Liver (tissue), 9 donors: Measurements from ENCODE around the gene SALL3. TPM values are rescaled to one million over a fixed set of nuclear protein-coding genes. Genes with fewer than 3 reads are reported as not detected.
A peak's percentile ranks its signal among the peaks of the same experiment; 100 is the strongest.

Experiments
- DNase-seq: peaks from one replicate; pipeline ENCODE4 v3.0.0-alpha.2; 2017; ENCODE audit warnings: low spot score
- H3K27ac ChIP-seq, 2 donors: one replicate each; pipeline ENCODE4 v1.7.0; 2013; ENCODE audit warnings: inconsistent platforms in 2 of 2, low read length in 2 of 2, control low read depth in 1 of 2, low read depth in 1 of 2, mild to moderate bottlenecking in 1 of 2
- H3K27me3 ChIP-seq, 4 donors: one replicate each; pipeline versions ENCODE4 v1.6.1 to v1.7.0; 2013; ENCODE audit warnings: low read length in 3 of 4, inconsistent platforms in 1 of 4, mild to moderate bottlenecking in 1 of 4, moderate library complexity in 1 of 4; ENCODE audit not compliant: control insufficient read depth in 4 of 4, insufficient read depth in 4 of 4
- H3K36me3 ChIP-seq, 4 donors: one replicate each; pipeline versions ENCODE4 v1.6.1 to v1.7.0; 2013; ENCODE audit warnings: low read length in 3 of 4, mild to moderate bottlenecking in 3 of 4, low read depth in 1 of 4, moderate library complexity in 1 of 4; ENCODE audit not compliant: control insufficient read depth in 4 of 4, insufficient read depth in 3 of 4
- H3K4me1 ChIP-seq, 4 donors: one replicate each; pipeline versions ENCODE4 v1.6.1 to v1.7.0; 2013; ENCODE audit warnings: low read length in 3 of 4, mild to moderate bottlenecking in 3 of 4, moderate library complexity in 1 of 4; ENCODE audit not compliant: control insufficient read depth in 4 of 4, insufficient read depth in 4 of 4
- H3K4me3 ChIP-seq, 3 donors: one replicate each; pipeline versions ENCODE4 v1.6.1 to v1.7.0; 2013; ENCODE audit warnings: low read length in 3 of 3, control low read depth in 1 of 3, low read depth in 1 of 3, mild to moderate bottlenecking in 1 of 3
- H3K9ac ChIP-seq, 2 donors: one replicate each; pipeline ENCODE4 v1.7.0; 2013; ENCODE audit warnings: low read length in 2 of 2, mild to moderate bottlenecking in 2 of 2, moderate library complexity in 2 of 2, control low read depth in 1 of 2, low read depth in 1 of 2
- H3K9me3 ChIP-seq, 4 donors: one replicate each; pipeline versions ENCODE4 v1.6.1 to v1.7.0; 2013; ENCODE audit warnings: low read length in 3 of 4; ENCODE audit not compliant: control insufficient read depth in 4 of 4
- EGR1 ChIP-seq, 2 donors: IDR thresholded peaks; 2 replicates each; pipeline ENCODE4 v1.6.1; 2016 to 2018; ENCODE audit warnings: antibody characterized with exemption in 2 of 2, low read depth in 2 of 2
- FOXA1 ChIP-seq: IDR thresholded peaks from 2 replicates; pipeline ENCODE4 v1.6.1; 2016; ENCODE audit warnings: antibody characterized with exemption
- GABPA ChIP-seq, 2 donors: IDR thresholded peaks in 1 of 2; conservative IDR thresholded peaks in 1 of 2; 2 replicates each; pipeline ENCODE4 v1.6.1; 2016; ENCODE audit warnings: antibody characterized with exemption in 2 of 2, mild to moderate bottlenecking in 1 of 2, moderate library complexity in 1 of 2
- HNF4A ChIP-seq, 2 donors: conservative IDR thresholded peaks; 2 replicates each; pipeline ENCODE4 v1.6.1; 2016; ENCODE audit warnings: antibody characterized with exemption in 2 of 2, mild to moderate bottlenecking in 2 of 2
- HNF4G ChIP-seq: IDR thresholded peaks from 2 replicates; pipeline ENCODE4 v1.6.1; 2016; ENCODE audit warnings: antibody characterized with exemption
- RXRA ChIP-seq, 2 donors: IDR thresholded peaks; 2 replicates each; pipeline ENCODE4 v1.6.1; 2017 to 2018; ENCODE audit warnings: antibody characterized with exemption in 2 of 2, mild to moderate bottlenecking in 1 of 2
- SP1 ChIP-seq: IDR thresholded peaks from 2 replicates; pipeline ENCODE4 v1.6.1; 2018; ENCODE audit warnings: antibody characterized with exemption, mild to moderate bottlenecking
- TAF1 ChIP-seq: conservative IDR thresholded peaks from 2 replicates; pipeline ENCODE4 v1.6.1; 2016; ENCODE audit warnings: antibody characterized with exemption, mild to moderate bottlenecking
- WGBS: extraction: QIAGEN DNeasy Blood & Tissue Kit; methylation state at CpG from one replicate; pipeline ENCODE4 v1.1.7; 2013; 5-methylcytosine and 5-hydroxymethylcytosine counted together
- polyA plus RNA-seq, 2 donors: library from polyadenylated mRNA; stranded (reverse) in 1 of 2; unstranded in 1 of 2; fragments of 200-250 nt in 1 of 2; fragments of >200 nt in 1 of 2; fragmentation: Nextera tagmentation in 1 of 2; extraction: Ambion mirVana in 1 of 2; gene quantifications; one replicate each; pipeline versions ENCODE4 v1.2.1 to v1.2.3, GENCODE V29; 2013 to 2015
- total RNA-seq, 2 donors: library from RNA; depleted of rRNA; stranded (reverse); fragments of >200 nt; gene quantifications; one replicate each; pipeline ENCODE4 v1.2.3, GENCODE V29; 2014
- TF ChIP-seq, protein P1 (sequence below): IDR thresholded peaks from 2 replicates; pipeline ENCODE4 v1.6.1; 2016; ENCODE audit warnings: antibody characterized with exemption, mild to moderate bottlenecking
- TF ChIP-seq, protein P2 (sequence below): fragments of 150-350 bp; IDR thresholded peaks from 2 replicates; pipeline ENCODE4 v1.5.1; 2017; ENCODE audit warnings: improper control_type of control experiment, low read depth, low read length; ENCODE audit not compliant: missing input control
- TF ChIP-seq, protein P3 (sequence below): IDR thresholded peaks from 2 replicates; pipeline ENCODE4 v1.6.1; 2016; ENCODE audit warnings: antibody characterized with exemption
- TF ChIP-seq, protein P4 (sequence below): IDR thresholded peaks from 2 replicates; pipeline ENCODE4 v1.6.1; 2016; ENCODE audit warnings: antibody characterized with exemption
- donor health status: healthy.
- donor health status: healthy.
- donor health status: healthy.
- donor health status: healthy.
- donor health status: healthy.

Gene SALL3
- total RNA-seq = not detected
- not detected for polyA plus RNA-seq

DNA sequence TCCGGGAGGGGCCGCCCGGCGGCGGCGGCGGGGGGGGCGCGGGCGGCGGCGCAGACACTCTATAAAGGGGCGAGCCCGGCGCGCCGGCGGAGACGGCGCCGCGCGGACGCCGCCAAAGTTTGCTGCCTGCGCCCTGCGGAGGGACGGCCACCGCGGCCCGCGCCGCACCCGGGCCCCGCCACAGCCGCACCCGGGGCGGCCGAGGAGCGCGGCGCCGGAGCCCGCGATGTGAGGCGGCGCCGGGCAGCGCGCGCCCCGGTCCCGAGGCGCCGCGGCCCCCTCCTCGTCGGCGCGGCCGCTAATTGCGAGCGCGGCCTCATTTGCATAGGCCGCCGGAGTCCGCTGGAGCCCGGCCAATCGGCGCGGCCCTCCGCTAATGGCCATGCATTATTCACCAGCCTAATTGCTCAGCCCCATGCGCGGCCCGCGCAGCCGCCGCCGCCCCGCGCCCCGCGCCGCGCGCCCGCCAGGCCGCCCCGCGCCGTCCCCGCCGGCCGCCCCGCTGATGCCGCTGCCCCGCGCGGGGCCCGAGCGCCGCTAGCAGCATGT is at the start of gene SALL3:
SALL3 (plus strand) TSS at position 89 of the 549 bp plus-strand sequence; CDS start at position 546, 457 bp downstream.
- Histone ChIP-seq H3K4me3 (peak within 1 kb of the TSS in 1 of 3 donors; percentile 45), H3K9ac (no peak within 1 kb of the TSS), H3K4me1 (peaks cover 6 to 25% (median 15%) of the 10 kb centered on the region in 4 donors), H3K9me3 (no peaks in the 10 kb centered on the region), H3K36me3 (no peaks in the 10 kb centered on the region), H3K27me3 (peaks cover 0 to 39% (median 22%) of the 10 kb centered on the region in 4 donors), H3K27ac (no peak within 1 kb of the TSS)
- 5% methylated on average over 102 of the region's 102 CpGs for WGBS
- no peak for TF ChIP-seq HNF4A (conservative IDR thresholded peaks at IDR 0.05)
- no peak for TF ChIP-seq RXRA (IDR thresholded peaks at IDR 0.05)
- TF ChIP-seq TAF1 = no peak
- TF ChIP-seq, protein P1, sequence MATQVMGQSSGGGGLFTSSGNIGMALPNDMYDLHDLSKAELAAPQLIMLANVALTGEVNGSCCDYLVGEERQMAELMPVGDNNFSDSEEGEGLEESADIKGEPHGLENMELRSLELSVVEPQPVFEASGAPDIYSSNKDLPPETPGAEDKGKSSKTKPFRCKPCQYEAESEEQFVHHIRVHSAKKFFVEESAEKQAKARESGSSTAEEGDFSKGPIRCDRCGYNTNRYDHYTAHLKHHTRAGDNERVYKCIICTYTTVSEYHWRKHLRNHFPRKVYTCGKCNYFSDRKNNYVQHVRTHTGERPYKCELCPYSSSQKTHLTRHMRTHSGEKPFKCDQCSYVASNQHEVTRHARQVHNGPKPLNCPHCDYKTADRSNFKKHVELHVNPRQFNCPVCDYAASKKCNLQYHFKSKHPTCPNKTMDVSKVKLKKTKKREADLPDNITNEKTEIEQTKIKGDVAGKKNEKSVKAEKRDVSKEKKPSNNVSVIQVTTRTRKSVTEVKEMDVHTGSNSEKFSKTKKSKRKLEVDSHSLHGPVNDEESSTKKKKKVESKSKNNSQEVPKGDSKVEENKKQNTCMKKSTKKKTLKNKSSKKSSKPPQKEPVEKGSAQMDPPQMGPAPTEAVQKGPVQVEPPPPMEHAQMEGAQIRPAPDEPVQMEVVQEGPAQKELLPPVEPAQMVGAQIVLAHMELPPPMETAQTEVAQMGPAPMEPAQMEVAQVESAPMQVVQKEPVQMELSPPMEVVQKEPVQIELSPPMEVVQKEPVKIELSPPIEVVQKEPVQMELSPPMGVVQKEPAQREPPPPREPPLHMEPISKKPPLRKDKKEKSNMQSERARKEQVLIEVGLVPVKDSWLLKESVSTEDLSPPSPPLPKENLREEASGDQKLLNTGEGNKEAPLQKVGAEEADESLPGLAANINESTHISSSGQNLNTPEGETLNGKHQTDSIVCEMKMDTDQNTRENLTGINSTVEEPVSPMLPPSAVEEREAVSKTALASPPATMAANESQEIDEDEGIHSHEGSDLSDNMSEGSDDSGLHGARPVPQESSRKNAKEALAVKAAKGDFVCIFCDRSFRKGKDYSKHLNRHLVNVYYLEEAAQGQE = no peak
- TF ChIP-seq, protein P2, sequence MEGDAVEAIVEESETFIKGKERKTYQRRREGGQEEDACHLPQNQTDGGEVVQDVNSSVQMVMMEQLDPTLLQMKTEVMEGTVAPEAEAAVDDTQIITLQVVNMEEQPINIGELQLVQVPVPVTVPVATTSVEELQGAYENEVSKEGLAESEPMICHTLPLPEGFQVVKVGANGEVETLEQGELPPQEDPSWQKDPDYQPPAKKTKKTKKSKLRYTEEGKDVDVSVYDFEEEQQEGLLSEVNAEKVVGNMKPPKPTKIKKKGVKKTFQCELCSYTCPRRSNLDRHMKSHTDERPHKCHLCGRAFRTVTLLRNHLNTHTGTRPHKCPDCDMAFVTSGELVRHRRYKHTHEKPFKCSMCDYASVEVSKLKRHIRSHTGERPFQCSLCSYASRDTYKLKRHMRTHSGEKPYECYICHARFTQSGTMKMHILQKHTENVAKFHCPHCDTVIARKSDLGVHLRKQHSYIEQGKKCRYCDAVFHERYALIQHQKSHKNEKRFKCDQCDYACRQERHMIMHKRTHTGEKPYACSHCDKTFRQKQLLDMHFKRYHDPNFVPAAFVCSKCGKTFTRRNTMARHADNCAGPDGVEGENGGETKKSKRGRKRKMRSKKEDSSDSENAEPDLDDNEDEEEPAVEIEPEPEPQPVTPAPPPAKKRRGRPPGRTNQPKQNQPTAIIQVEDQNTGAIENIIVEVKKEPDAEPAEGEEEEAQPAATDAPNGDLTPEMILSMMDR = no peak
- no peak for TF ChIP-seq FOXA1
- no peak for DNase-seq

DNA sequence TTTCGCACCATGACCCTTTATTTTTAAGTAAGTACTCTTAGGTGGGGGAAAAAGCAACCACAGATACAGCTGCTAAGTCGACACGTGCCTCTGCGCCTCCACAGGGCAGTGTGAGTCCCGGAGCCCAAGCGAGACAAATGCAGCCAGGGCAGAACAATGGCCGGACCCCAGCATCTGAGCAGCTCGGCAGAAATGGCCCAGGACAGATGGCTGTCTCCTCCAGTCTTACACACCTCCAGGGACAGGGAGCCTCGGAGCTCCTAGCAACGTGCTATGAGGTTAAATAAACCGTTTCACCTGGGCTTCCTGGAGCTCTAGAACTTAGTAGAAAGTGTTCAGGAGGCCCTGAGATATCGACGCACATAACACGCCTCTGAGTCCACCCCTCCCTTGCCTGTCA is 47.3 kb upstream of the SALL3 start:
- 62% methylated on average over 14 of the region's 14 CpGs for WGBS

More for the DNA sequence above, 47.3 kb upstream of the SALL3 start:
- H3K4me3 ChIP-seq = no peak overlapping the region
- no peaks in the 10 kb centered on the region for H3K9me3 ChIP-seq
- H3K27me3 ChIP-seq = peaks cover 0 to 4% (median 2%) of the 10 kb centered on the region in 4 donors
- no peak overlapping the region for H3K9ac ChIP-seq
- H3K4me1 ChIP-seq = no peaks in the 10 kb centered on the region
- H3K27ac ChIP-seq = no peak overlapping the region
- DNase-seq = no peak
- TF ChIP-seq HNF4G (no peak), FOXA1 (no peak), TAF1 (no peak), GABPA (IDR thresholded peaks at IDR 0.05 in 1 of 2, conservative IDR thresholded peaks at IDR 0.05 in 1 of 2) (no peak), SP1 (no peak), HNF4A (conservative IDR thresholded peaks at IDR 0.05) (no peak), RXRA (IDR thresholded peaks at IDR 0.05) (no peak), EGR1 (IDR thresholded peaks at IDR 0.05; ENCODE audit: low read depth in 2 of 2) (no peak)
- TF ChIP-seq, protein P2 = no peak
- TF ChIP-seq, protein P3, sequence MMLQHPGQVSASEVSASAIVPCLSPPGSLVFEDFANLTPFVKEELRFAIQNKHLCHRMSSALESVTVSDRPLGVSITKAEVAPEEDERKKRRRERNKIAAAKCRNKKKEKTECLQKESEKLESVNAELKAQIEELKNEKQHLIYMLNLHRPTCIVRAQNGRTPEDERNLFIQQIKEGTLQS = no peak
- TF ChIP-seq, protein P4, sequence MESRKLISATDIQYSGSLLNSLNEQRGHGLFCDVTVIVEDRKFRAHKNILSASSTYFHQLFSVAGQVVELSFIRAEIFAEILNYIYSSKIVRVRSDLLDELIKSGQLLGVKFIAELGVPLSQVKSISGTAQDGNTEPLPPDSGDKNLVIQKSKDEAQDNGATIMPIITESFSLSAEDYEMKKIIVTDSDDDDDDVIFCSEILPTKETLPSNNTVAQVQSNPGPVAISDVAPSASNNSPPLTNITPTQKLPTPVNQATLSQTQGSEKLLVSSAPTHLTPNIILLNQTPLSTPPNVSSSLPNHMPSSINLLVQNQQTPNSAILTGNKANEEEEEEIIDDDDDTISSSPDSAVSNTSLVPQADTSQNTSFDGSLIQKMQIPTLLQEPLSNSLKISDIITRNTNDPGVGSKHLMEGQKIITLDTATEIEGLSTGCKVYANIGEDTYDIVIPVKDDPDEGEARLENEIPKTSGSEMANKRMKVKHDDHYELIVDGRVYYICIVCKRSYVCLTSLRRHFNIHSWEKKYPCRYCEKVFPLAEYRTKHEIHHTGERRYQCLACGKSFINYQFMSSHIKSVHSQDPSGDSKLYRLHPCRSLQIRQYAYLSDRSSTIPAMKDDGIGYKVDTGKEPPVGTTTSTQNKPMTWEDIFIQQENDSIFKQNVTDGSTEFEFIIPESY = no peak
- H3K36me3 ChIP-seq = no peaks in the 10 kb centered on the region
